ENCODE results near the gene DOCK10.

DNA sequence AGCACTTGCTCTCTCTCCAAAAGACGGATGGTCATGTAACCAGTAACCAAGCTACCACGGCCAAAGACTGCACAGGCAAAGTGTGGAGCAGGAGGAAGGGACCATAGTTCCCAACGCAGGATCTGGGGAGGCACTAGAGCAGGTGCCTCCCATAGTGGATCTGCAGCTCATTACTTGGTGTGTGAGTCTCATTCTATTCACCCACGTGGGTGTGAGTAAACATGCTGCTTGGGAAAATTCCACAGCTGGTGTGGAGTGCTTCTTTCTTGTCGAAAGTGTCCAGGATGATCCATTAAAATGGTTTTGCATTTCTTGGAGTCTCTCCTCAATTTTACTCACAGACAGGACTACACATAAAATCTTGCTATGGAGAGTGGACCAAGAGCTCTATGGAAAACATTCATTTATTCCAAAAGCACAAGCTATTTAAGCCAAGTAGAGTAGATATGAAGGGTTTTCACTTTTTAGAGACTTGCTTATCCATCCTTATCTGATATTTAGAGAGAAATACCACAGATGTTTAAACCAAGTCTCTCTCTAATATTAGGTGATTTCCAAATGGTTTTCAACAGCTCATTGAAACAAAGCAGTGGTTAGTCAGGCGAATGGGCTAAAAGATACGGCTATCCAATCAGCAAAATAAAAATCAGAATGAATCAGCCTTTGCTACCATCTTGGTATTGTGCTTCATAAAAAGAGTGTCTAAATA is 221.8 kb downstream of the DOCK10 start:
- TF ChIP-seq, protein P1, sequence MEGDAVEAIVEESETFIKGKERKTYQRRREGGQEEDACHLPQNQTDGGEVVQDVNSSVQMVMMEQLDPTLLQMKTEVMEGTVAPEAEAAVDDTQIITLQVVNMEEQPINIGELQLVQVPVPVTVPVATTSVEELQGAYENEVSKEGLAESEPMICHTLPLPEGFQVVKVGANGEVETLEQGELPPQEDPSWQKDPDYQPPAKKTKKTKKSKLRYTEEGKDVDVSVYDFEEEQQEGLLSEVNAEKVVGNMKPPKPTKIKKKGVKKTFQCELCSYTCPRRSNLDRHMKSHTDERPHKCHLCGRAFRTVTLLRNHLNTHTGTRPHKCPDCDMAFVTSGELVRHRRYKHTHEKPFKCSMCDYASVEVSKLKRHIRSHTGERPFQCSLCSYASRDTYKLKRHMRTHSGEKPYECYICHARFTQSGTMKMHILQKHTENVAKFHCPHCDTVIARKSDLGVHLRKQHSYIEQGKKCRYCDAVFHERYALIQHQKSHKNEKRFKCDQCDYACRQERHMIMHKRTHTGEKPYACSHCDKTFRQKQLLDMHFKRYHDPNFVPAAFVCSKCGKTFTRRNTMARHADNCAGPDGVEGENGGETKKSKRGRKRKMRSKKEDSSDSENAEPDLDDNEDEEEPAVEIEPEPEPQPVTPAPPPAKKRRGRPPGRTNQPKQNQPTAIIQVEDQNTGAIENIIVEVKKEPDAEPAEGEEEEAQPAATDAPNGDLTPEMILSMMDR (IDR thresholded peaks at IDR 0.05): no peak
- no peak for TF ChIP-seq EZH2 (IDR thresholded peaks at IDR 0.05; ENCODE audit: borderline replicate concordance, insufficient read depth, low read depth, low read length, poor library complexity, severe bottlenecking)
